Forelimb muscle (tissue), 1 donor: Measurements from ENCODE around the gene AGO1. TPM values are rescaled to one million over a fixed set of nuclear protein-coding genes. Genes with fewer than 3 reads are reported as not detected.
"Not testable (repeated sequence)": the region's sequence is repeated elsewhere in the genome, so short reads cannot be mapped to it uniquely, and the experiment has no call there.

Experiments used
- DNase-seq: peaks from one replicate; pipeline ENCODE4 v3.0.0-alpha.2; 2013; ENCODE audit warnings: low read depth
- polyA plus RNA-seq: library from polyadenylated mRNA; unstranded; fragments of 120-200 nt; gene quantifications from one replicate; pipeline ENCODE4 v1.2.1, GENCODE V29; 2013; ENCODE audit not compliant: insufficient read length

The AGO1 gene
- polyA plus RNA-seq, 1 donor = 8.4 TPM

GRCh38 chr1:35972631-35973030 is 89.6 kb downstream of the AGO1 start:
- not testable (repeated sequence) for DNase-seq

DNA sequence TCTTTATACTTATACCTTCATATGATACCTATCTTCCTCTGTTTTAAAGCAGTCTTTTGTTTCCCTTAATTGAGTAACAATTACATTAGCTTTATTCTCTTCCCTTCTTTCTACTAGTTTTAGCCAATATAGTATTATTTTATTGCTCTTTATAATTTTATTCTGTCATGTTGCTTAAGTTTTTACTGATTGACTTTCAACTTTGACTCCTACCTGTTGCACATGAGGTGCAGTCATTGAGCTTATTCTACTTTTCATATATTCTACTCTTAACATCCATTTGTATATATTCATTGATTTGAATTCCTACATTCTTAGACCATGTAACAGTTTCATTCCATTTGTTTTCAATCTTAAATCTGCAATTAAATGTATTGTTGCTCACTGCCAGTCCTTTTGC is 97.1 kb downstream of the AGO1 start:
- DNase-seq = no peak

Other genes with a start within 250 kb of the AGO1 start
- gene PSMB2, start 241.7 kb upstream of the AGO1 start, polyA plus RNA-seq = 58.1 TPM
- gene C1orf216, start 164.3 kb upstream of the AGO1 start, polyA plus RNA-seq = 9.5 TPM
- gene CLSPN, start 113.2 kb upstream of the AGO1 start, polyA plus RNA-seq = 3.8 TPM
- 13.2 TPM for gene AGO4, start 75.2 kb upstream of the AGO1 start, polyA plus RNA-seq
- gene AGO3, start 47.9 kb downstream of the AGO1 start, polyA plus RNA-seq = 8.6 TPM
- gene TEKT2, start 200.9 kb downstream of the AGO1 start, polyA plus RNA-seq = 0.24 TPM
- gene ADPRS, start 205.7 kb downstream of the AGO1 start, polyA plus RNA-seq = 24.5 TPM
- 8.9 TPM for gene COL8A2, start 242.0 kb downstream of the AGO1 start, polyA plus RNA-seq